Tibial nerve (tissue), 3 donors: ENCODE data around the gene SLC6A2.

Experiments
- POLR2A ChIP-seq, 2 donors: fragments of 450-650 bp; IDR thresholded peaks; one replicate each; pipeline ENCODE4 v1.6.1; 2017; ENCODE audit warnings: antibody characterized with exemption in 2 of 2, mild to moderate bottlenecking in 2 of 2, moderate library complexity in 2 of 2
- TF ChIP-seq, protein P1 (sequence below), 5 experiments: fragments of 200-600 bp in 3 of 5; fragments of 450-650 bp in 2 of 5; sonication (generic) in 3 of 5; IDR thresholded peaks; one replicate each; pipeline ENCODE4 v1.5.1; 2016 to 2019; ENCODE audit warnings: antibody characterized with exemption in 5 of 5, mild to moderate bottlenecking in 3 of 5, moderate library complexity in 2 of 5

DNA sequence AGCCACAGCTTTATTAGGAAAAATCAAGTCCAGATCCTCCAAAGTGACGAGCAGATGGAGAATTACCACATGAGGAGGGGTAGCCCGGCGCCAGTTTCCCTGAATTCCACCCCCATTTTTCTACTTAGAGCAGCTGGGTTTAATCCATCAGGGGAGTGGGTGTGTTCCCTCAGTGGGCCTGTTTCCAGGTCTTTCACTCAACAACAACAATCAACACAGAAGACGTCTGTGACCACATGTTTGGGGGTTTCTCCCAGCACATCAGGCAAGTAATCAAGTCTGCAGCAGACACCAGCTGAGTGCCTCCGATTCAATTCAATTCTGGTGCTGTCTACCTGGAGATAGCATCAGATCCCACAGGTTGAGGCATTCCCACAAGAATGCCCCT, 6.8 kb downstream of the SLC6A2 start:
- TF ChIP-seq, protein P1, sequence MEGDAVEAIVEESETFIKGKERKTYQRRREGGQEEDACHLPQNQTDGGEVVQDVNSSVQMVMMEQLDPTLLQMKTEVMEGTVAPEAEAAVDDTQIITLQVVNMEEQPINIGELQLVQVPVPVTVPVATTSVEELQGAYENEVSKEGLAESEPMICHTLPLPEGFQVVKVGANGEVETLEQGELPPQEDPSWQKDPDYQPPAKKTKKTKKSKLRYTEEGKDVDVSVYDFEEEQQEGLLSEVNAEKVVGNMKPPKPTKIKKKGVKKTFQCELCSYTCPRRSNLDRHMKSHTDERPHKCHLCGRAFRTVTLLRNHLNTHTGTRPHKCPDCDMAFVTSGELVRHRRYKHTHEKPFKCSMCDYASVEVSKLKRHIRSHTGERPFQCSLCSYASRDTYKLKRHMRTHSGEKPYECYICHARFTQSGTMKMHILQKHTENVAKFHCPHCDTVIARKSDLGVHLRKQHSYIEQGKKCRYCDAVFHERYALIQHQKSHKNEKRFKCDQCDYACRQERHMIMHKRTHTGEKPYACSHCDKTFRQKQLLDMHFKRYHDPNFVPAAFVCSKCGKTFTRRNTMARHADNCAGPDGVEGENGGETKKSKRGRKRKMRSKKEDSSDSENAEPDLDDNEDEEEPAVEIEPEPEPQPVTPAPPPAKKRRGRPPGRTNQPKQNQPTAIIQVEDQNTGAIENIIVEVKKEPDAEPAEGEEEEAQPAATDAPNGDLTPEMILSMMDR (IDR thresholded peaks at IDR 0.05), result no peak
- TF ChIP-seq POLR2A (IDR thresholded peaks at IDR 0.05), result no peak
